Measurements from ENCODE around the gene SLC35B1.
"Not testable (repeated sequence)": the region's sequence is repeated elsewhere in the genome, so short reads cannot be mapped to it uniquely, and the experiment has no call there.

Gene SLC35B1

GRCh38 chr17:49699966-49700575 lies 7.7 kb downstream of the SLC35B1 start:
- no peak for DNase-seq

DNA sequence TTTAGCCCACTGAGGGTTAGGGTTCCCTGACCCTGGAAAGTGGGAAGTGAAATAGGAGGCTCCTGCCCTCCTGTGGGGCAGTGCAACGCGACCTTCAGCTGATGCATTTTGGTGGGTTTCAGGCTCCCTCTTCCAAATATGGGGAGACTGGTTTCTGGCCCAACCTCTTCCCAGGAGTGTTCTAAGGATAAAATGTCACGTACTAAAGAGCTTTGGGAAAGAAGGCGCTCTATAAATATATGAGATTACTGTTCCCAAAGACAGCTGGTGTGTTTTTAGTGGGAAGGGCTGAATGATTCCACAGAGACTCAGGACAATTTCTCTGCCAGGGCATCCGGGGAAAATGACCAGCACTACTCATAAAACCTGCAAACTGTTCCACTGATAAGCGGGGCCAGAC lies 9.8 kb downstream of the SLC35B1 start:
- DNase-seq, result no peak

DNA sequence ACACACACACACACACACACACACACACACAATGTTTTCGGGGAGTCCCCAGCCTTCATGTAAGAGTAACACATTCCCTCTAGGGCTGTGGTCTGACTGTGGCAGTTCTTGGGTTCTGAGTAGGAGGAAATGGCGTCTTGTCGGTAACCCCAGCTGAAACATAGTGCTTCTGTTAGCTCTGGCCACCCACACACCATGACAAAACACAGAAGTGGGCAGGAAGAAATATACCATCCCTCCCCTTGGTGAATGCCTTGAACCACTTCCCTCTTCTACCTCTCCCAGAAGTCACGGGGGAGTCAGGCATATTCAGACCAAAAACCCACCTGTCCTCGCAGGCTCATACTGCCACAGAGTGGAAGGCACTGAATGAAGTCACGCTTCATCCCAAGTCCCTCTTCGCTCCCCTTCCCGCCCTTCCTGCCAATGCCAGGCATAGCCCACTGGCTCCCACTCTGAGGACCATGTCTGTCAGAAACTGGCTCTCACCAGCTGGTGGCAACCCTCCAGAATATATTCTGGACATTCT lies 11.5 kb downstream of the SLC35B1 start:
- DNase-seq, result no peak

- DNase-seq, result no peak
These were observed 12.0 kb downstream of the SLC35B1 start for GRCh38 chr17:49695698-49696232.

DNA sequence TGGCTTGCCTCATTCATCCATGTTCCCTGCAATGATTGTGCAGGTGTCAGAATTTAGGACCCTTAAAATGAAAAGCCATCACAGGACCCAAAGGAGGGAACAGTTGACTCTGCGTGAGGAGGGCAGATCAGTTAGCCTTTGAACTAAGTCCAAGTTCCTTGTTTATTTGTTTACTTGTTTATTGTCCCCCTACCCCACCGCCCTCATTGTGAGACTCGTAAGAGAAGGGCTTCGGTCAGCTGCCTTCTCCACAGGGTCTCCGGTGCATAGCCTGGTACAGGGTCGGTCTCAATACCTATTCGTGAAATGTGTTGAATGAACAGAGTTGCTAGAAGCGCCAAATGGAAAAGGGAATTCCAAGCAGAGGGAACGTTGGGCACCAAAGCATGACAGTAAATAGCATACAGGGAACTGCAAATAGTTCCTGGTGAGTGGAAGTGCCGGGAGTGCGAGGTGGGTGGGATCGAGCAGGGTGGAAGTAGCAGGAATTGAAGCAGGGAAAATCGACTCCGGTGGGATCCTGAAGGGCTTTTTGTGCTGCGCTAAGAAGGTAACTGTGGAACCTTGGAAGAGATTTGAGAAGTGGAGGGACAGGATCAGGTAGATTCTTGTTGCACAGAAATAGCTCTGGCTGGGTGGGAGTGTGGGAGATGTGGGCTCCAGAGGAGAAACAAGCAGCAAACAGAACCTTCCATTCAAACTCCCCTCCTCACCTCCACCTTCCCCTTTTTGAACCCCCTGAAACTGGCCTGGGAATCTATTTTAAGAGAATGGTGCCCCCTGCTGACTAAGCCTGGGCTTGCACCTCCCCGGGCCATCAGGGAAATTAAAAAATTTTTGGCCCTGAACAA lies 12.7 kb downstream of the SLC35B1 start:
- DNase-seq, result peak; percentile 32

GRCh38 chr17:49692751-49693150 lies 15.0 kb downstream of the SLC35B1 start:
- DNase-seq, result no peak

GRCh38 chr17:49691677-49692191 lies 16.0 kb downstream of the SLC35B1 start:
- DNase-seq, result no peak

GRCh38 chr17:49691086-49691676 lies 16.6 kb downstream of the SLC35B1 start:
- DNase-seq, result no peak

DNA sequence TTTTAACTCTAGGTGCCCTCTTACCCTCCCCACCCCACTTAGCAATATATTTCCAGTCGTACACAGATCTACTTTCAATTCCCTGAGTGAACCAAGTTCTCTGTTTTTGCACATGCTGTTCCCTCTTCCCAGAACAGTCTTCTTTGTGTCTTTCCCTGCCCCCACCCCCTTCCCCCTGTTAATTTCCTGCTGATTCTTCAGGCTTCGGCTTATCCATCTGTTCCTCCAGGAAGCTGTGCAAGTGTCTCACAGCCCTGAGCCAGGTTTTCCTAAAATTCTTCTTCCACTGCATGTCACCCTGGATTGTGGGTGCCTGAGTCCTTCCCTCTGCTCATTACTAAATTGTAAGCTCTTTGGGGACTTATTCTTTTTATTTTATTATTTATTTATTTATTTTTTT lies 17.5 kb downstream of the SLC35B1 start:
- no peak for DNase-seq

- DNase-seq, result no peak
These were observed 18.9 kb downstream of the SLC35B1 start for GRCh38 chr17:49688848-49689247.

GRCh38 chr17:49687878-49688491 lies 19.8 kb downstream of the SLC35B1 start:
- DNase-seq, result no peak

GRCh38 chr17:49681106-49681979 lies 26.4 kb downstream of the SLC35B1 start:
- no peak for DNase-seq

DNA sequence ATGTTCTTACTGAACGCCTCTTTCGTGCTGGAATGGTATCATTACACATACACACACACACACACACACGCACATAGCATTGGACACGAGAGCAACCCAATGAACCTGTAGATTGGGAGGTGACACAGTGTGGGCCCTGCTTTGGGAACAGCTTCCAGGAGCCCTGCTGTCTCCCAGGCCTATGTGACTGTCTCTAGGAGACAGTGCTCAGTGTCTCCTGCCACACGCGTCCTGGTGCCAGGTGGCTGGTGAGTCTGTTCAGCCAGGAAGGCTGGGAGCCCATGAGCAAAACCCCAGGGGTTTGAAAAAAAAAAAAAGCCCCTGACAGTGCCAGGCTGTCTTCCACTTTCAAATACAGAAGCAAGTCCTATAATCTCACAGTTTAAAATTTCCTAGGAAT lies 27.4 kb downstream of the SLC35B1 start:
- no peak for DNase-seq

DNA sequence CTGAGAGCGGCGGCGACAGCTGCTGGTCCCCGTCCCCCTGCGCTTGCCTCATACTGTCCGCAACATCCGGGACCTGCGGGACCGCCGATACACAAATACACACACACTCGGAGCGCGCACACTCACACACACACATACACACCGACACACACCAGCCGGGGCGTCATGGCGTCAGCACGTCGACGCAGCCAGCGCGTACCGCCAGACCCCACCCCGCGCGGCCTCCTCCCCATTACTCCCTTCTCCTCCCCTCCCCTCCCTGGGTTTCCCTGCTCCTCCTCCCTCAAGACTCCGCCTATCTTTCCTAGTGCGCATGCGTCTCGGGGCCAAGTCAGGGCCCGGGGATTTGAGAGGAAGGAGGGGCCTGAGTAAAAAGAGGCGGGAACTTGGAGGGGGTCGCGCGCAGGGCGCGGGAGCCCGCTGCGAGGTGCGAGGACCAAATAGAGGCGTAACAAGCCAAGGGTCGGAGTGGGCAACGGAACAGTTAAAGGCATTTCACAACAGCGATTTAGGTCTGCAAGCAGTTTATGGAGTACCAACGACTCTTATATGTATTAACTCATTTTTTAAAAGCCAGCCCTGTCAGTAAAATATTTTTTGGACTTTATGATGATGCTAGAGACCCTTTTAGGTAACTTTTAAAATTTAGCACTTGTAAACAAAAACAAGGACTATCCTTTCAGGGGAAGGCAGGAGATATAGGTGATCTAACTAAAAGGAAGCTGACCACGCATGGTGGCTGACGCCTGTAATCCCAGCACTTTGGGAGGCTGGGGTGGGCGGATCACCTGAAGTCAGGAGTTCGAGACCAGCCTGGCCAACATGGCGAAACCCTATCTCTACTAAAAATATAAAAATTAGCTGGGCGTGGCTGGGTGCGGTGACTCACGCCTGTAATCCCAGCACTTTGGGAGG lies 29.6 kb downstream of the SLC35B1 start, which contains the start of gene SPOP:
TSS of gene SPOP (minus strand) at position 165 of the 915 bp plus-strand sequence. CDS start 55,287 bp downstream, outside the sequence.
- peak; percentile 99 for DNase-seq

DNA sequence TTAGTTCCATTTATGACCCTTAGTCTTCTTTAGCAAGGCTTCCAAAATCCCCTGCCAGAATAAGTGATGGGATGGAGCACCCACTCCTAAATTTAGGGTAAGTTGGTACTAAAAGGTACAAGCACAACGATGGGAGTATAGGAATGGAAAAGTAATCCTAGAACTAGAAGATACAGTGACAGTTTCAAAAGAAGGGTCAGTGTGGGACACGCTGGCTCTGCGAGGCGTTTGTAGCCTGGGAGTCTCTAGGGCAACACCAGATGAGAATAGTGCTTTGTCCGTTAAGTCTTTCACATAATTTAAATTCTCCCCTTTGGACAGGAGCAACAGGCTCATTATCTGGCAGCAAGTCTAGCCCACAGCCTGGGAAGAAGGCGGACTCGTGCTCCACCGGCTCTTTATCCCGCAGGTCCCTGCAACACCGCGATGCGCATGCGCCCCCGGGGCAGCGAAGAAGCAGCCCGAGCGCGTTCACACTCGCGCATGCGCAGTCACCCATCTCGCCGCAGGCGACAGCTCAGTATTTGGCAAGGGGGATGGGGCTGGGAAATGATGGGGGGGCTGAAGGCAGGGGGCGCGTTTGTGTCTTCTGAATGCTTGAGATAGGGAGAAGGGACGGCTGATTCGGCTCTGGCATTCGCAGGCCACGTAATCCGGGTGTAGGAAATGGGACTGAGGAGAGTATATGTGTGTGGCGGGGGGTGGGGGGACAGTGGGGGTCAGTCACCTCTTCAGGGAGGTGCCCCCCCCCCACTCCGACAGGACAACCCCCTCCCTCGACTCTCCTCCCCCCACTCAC lies 30.4 kb downstream of the SLC35B1 start:
- DNase-seq, result peak; percentile 93

- no peak for DNase-seq
These were observed 31.4 kb downstream of the SLC35B1 start for GRCh38 chr17:49676276-49676868.

DNA sequence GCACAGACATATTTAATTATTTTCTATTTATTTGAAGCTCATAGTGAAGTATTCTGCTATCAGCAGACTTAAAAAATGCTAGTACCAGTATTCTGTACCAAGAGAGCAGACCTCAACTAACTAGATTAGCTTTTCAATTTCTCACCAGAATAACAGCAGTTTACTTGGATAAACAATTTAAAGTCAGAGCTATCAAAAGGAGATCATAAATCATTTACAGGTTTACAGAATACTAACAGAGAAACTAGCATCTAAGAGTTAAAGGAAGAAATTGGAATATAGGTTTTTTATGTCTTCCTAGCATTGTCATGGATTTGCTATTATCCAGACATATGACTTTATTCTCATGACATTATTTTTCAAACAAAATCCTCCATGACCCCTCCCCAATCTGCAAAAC lies 33.3 kb downstream of the SLC35B1 start:
- DNase-seq, result no peak

DNA sequence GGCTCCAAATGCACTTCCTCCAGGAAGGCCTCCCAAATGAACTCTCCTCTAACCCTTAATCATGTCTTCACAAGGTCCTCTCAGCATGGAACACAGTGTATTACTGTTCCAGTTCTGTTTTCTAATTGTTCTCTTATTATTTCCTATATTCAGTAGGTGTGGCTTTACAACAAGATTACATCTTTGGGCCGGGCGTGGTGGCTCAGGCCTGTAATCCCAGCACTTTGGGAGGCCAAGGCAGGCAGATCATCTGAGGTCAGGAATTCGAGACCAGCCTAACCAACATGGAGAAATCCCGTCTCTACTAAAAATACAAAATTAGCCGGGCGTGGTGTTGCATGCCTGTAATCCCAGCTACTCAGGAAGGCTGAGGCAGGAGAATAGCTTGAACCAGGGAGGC lies 34.1 kb downstream of the SLC35B1 start:
- not testable (repeated sequence) for DNase-seq

- DNase-seq, result no peak
These were observed 37.1 kb downstream of the SLC35B1 start for GRCh38 chr17:49670641-49671040.
